ENCODE data around the gene NR5A2. TPM values are rescaled to one million over a fixed set of nuclear protein-coding genes. Genes with fewer than 3 reads are reported as not detected.
A peak's percentile ranks its signal among the peaks of the same experiment; 100 is the strongest.

NR5A2 gene
- total RNA-seq, 3 donors from 2014 or later, result 32.7 to 75.3 (median 47.9) TPM

- peak; percentile 40 to 82 (median 72) for DNase-seq
- H3K9me3 ChIP-seq, result no peaks in the 10 kb centered on the region
- no peaks in the 10 kb centered on the region for H3K36me3 ChIP-seq (ENCODE audit: low read depth)
- intact Hi-C loops (cut with DNase I, micrococcal nuclease), result no loop called here
- peaks cover 5% of the 10 kb centered on the region for H3K4me1 ChIP-seq (ENCODE audit: low read depth)
- no peak for TF ChIP-seq CTCF (IDR thresholded peaks at IDR 0.05)
- H3K4me3 ChIP-seq, result peak overlapping the region; percentile 2
- peak; percentile 62 for ATAC-seq
These were observed 15.2 kb downstream of the NR5A2 start for GRCh38 chr1:200042552-200043335.

- Histone ChIP-seq H3K9me3 (no peaks in the 10 kb centered on the region), H3K4me3 (no peak overlapping the region), H3K4me1 (ENCODE audit: low read depth) (peaks cover 5% of the 10 kb centered on the region), H3K36me3 (ENCODE audit: low read depth) (no peaks in the 10 kb centered on the region)
- ATAC-seq, result no peak
- no peak for DNase-seq
- intact Hi-C loops (cut with DNase I, micrococcal nuclease), result no loop called here
- TF ChIP-seq CTCF (IDR thresholded peaks at IDR 0.05), result no peak
These were observed 15.8 kb downstream of the NR5A2 start for GRCh38 chr1:200043336-200043668.

GRCh38 chr1:200046115-200046514 lies 18.6 kb downstream of the NR5A2 start:
- Histone ChIP-seq H3K4me1 (ENCODE audit: low read depth) (no peaks in the 10 kb centered on the region), H3K9me3 (no peaks in the 10 kb centered on the region), H3K4me3 (no peak overlapping the region), H3K36me3 (ENCODE audit: low read depth) (no peaks in the 10 kb centered on the region)
- TF ChIP-seq CTCF (IDR thresholded peaks at IDR 0.05), result no peak
- ATAC-seq (no peak), DNase-seq (no peak)
- intact Hi-C loops (cut with DNase I, micrococcal nuclease), result no loop called here

GRCh38 chr1:200048244-200048643 lies 20.7 kb downstream of the NR5A2 start:
- no peaks in the 10 kb centered on the region for H3K9me3 ChIP-seq
- H3K36me3 ChIP-seq (ENCODE audit: low read depth), result no peaks in the 10 kb centered on the region
- TF ChIP-seq CTCF (IDR thresholded peaks at IDR 0.05), result no peak
- DNase-seq (no peak), ATAC-seq (no peak)
- intact Hi-C loops (cut with DNase I, micrococcal nuclease), result no loop called here
- H3K4me1 ChIP-seq (ENCODE audit: low read depth), result no peaks in the 10 kb centered on the region
- no peak overlapping the region for H3K4me3 ChIP-seq

GRCh38 chr1:200049810-200050209 lies 22.3 kb downstream of the NR5A2 start:
- intact Hi-C loops (cut with DNase I, micrococcal nuclease), result no loop called here
- ATAC-seq (no peak), DNase-seq (no peak)
- H3K4me3 ChIP-seq, result no peak overlapping the region
- H3K9me3 ChIP-seq, result no peaks in the 10 kb centered on the region
- H3K4me1 ChIP-seq (ENCODE audit: low read depth), result no peaks in the 10 kb centered on the region
- H3K36me3 ChIP-seq (ENCODE audit: low read depth), result no peaks in the 10 kb centered on the region
- TF ChIP-seq CTCF (IDR thresholded peaks at IDR 0.05), result no peak
